HepG2 (cell line): ENCODE measurements around the gene ZSWIM9. TPM values are rescaled to one million over a fixed set of nuclear protein-coding genes. Genes with fewer than 3 reads are reported as not detected.

Source experiments
- polyA plus RNA-seq, 8 experiments: library from polyadenylated mRNA; depleted of rRNA in 3 of 8; stranded (reverse) in 7 of 8; unstranded in 1 of 8; fragments of >200 nt; fragmentation: Illumina TruSeq in 4 of 8; extraction: Trizol in 4 of 8; gene quantifications; 2 replicates each; pipeline versions ENCODE4 v1.2.1 to v1.2.3, GENCODE V29; 2011 to 2016; ENCODE audit warnings: low read depth in 4 of 8, missing spikeins in 1 of 8, mixed read lengths in 1 of 8; ENCODE audit not compliant: insufficient read depth in 1 of 8
- total RNA-seq, 5 experiments: library from RNA; depleted of rRNA; stranded (reverse); fragments of >200 nt; fragmentation: Illumina TruSeq; extraction: Trizol; gene quantifications; 2 replicates each; pipeline ENCODE4 v1.2.3, GENCODE V29; 2016; ENCODE audit warnings: low read depth in 1 of 5

The ZSWIM9 gene
- total and polyA plus RNA-seq, 2 of the 13 experiments (the other 11 are each of a cell fraction or from before 2014, with no cell fraction given), result 0.18 to 1.1 TPM

Other genes starting within 250 kb of the ZSWIM9 start
- gene BSPH1, start 178.5 kb upstream of the ZSWIM9 start, total RNA-seq (2016; rRNA removed; fragmentation: Illumina TruSeq; extraction: Trizol), result not detected in 2 replicates
- not detected in 2 replicates for gene BSPH1, start 178.5 kb upstream of the ZSWIM9 start, polyA plus RNA-seq (2011; rRNA removed)
- not detected in 2 replicates for gene ELSPBP1, start 176.0 kb upstream of the ZSWIM9 start, total RNA-seq (2016; rRNA removed; fragmentation: Illumina TruSeq; extraction: Trizol)
- gene ELSPBP1, start 176.0 kb upstream of the ZSWIM9 start, polyA plus RNA-seq (2011; rRNA removed), result not detected in 2 replicates
- not detected in 2 replicates for gene CABP5, start 126.6 kb upstream of the ZSWIM9 start, total RNA-seq (2016; rRNA removed; fragmentation: Illumina TruSeq; extraction: Trizol)
- not detected in 2 replicates for gene CABP5, start 126.6 kb upstream of the ZSWIM9 start, polyA plus RNA-seq (2011; rRNA removed)
- 0.87 and 1.7 TPM in 2 replicates for gene PLA2G4C, start 59.9 kb upstream of the ZSWIM9 start, total RNA-seq (2016; rRNA removed; fragmentation: Illumina TruSeq; extraction: Trizol)
- 1.6 and 2.8 TPM in 2 replicates for gene PLA2G4C, start 59.9 kb upstream of the ZSWIM9 start, polyA plus RNA-seq (2011; rRNA removed)
- gene LIG1, start 336 bp upstream of the ZSWIM9 start, total RNA-seq (2016; rRNA removed; fragmentation: Illumina TruSeq; extraction: Trizol), result 52.1 and 64.4 TPM in 2 replicates
- 18.3 and 20.1 TPM in 2 replicates for gene LIG1, start 336 bp upstream of the ZSWIM9 start, polyA plus RNA-seq (2011; rRNA removed)
- gene CARD8, start 85.2 kb downstream of the ZSWIM9 start, total RNA-seq (2016; rRNA removed; fragmentation: Illumina TruSeq; extraction: Trizol), result 19.2 and 22.6 TPM in 2 replicates
- gene CARD8, start 85.2 kb downstream of the ZSWIM9 start, polyA plus RNA-seq (2011; rRNA removed), result 12.6 and 15.0 TPM in 2 replicates
- 13.3 and 18.0 TPM in 2 replicates for gene ZNF114, start 99.4 kb downstream of the ZSWIM9 start, total RNA-seq (2016; rRNA removed; fragmentation: Illumina TruSeq; extraction: Trizol)
- gene ZNF114, start 99.4 kb downstream of the ZSWIM9 start, polyA plus RNA-seq (2011; rRNA removed), result 2.1 and 3.4 TPM in 2 replicates
- gene EMP3, start 154.9 kb downstream of the ZSWIM9 start, total RNA-seq (2016; rRNA removed; fragmentation: Illumina TruSeq; extraction: Trizol), result 1.6 and 2.2 TPM in 2 replicates
- gene EMP3, start 154.9 kb downstream of the ZSWIM9 start, polyA plus RNA-seq (2011; rRNA removed), result 7.8 and 9.4 TPM in 2 replicates
- gene TMEM143, start 193.3 kb downstream of the ZSWIM9 start, total RNA-seq (2016; rRNA removed; fragmentation: Illumina TruSeq; extraction: Trizol), result 4.7 and 7.7 TPM in 2 replicates
- gene TMEM143, start 193.3 kb downstream of the ZSWIM9 start, polyA plus RNA-seq (2011; rRNA removed), result 10.8 and 11.3 TPM in 2 replicates
- gene SYNGR4, start 193.7 kb downstream of the ZSWIM9 start, total RNA-seq (2016; rRNA removed; fragmentation: Illumina TruSeq; extraction: Trizol), result not detected in 2 replicates
- not detected in 2 replicates for gene SYNGR4, start 193.7 kb downstream of the ZSWIM9 start, polyA plus RNA-seq (2011; rRNA removed)
- gene KDELR1, start 220.9 kb downstream of the ZSWIM9 start, total RNA-seq (2016; rRNA removed; fragmentation: Illumina TruSeq; extraction: Trizol), result 70.8 and 134 TPM in 2 replicates
- gene KDELR1, start 220.9 kb downstream of the ZSWIM9 start, polyA plus RNA-seq (2011; rRNA removed), result 185 and 212 TPM in 2 replicates
- 0.02 TPM in 1 of 2 replicates, not detected in the other for gene GRIN2D, start 223.0 kb downstream of the ZSWIM9 start, total RNA-seq (2016; rRNA removed; fragmentation: Illumina TruSeq; extraction: Trizol)
- gene GRIN2D, start 223.0 kb downstream of the ZSWIM9 start, polyA plus RNA-seq (2011; rRNA removed), result 0.08 and 0.13 TPM in 2 replicates